Epithelial cell of prostate (primary cell): ENCODE data around the gene TDRD1.

Source experiments
- DNase-seq: peaks from one replicate; pipeline ENCODE4 v3.0.0-alpha.2; 2011; ENCODE audit warnings: low read depth, low spot score
- H3K27ac ChIP-seq: fragments of 450-650 bp; 2 replicates; pipeline ENCODE4 v1.5.1; 2017; ENCODE audit warnings: mild to moderate bottlenecking

The TDRD1 gene

GRCh38 chr10:114260366-114260765, 81.2 kb downstream of the TDRD1 start:
- H3K27ac ChIP-seq = no peak overlapping the region

DNA sequence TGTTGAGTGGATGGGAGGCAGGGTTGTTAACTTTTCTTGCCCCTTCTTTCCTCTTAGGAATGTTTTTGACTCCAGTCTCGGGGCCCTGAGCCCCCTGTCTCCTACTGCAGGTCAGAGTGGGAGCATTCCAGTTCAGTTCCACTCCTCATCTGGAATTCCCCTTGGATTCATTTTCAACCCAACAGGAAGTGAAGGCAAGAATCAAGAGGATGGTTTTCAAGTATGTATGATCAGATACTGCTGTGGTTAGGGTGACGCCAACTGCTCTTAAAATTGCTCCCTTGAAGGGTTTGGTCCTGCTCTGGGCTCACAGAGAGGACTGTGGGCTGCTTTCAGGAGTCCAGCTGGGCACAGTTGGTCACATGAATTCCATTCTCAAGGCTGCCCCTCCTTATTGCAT, 81.9 kb downstream of the TDRD1 start:
- no peak for DNase-seq
- no peak overlapping the region for H3K27ac ChIP-seq

More at GRCh38 chr10:114260366-114260765, 81.2 kb downstream of the TDRD1 start:
- no peak for DNase-seq

GRCh38 chr10:114262496-114262895, 83.3 kb downstream of the TDRD1 start:
- H3K27ac ChIP-seq = no peak overlapping the region
- DNase-seq = no peak

GRCh38 chr10:114265392-114266053, 86.4 kb downstream of the TDRD1 start:
- H3K27ac ChIP-seq = no peak overlapping the region
- DNase-seq = no peak

DNA sequence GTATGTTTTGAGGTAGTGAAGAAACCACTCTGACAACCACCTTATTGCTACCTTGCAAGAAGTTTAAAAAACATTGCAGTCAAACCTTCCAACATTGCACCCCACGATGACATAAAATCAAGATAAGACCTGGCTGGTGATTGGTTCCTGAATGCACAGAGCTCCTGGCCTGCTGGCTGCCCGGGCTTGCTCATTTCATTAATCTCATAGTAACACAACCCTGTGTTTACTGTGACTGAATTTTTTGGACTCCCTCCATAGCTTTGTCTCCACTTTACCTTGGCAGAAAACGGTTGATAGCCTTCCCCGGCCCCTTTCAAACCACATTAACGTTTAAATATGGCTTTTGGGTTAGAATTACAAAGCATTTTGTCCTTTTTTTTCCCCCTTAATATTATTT, 87.4 kb downstream of the TDRD1 start:
- H3K27ac ChIP-seq = peak overlapping the region; percentile 27
- peak; percentile 72 for DNase-seq

DNA sequence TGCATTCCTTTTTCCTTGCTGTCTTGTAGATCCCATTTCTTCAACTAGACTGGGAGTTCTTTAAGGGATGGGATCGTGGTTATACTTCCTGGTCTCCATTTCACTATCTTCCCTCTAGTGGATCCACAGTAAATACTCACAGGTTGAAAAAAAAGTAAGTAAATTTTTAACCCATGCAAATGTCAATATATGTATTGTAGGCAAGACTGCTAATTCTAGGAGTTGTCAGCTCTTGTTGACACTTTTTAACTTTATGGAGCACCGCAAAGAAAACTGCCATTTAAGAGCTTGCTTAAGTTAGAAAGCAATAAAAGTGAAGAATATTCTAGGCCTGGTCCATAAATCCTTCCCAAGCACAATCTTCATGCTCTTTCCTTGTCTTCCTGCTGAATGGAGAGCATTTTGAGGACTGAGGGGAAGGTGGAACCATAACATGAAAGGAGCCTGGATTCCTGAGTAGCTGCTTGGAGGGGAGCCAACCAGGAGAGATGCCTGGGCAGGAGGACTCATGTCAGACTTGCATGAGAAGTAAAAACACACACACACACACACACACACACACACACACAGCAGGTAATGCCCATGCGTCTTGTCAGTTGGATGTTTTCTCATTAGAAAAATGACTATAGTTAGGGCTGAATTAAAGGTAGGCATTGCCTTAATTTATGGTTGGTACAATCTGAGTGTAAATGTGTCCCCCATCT, 92.1 kb downstream of the TDRD1 start:
- peak overlapping the region; percentile 73 for H3K27ac ChIP-seq
- peak; percentile 84 for DNase-seq

DNA sequence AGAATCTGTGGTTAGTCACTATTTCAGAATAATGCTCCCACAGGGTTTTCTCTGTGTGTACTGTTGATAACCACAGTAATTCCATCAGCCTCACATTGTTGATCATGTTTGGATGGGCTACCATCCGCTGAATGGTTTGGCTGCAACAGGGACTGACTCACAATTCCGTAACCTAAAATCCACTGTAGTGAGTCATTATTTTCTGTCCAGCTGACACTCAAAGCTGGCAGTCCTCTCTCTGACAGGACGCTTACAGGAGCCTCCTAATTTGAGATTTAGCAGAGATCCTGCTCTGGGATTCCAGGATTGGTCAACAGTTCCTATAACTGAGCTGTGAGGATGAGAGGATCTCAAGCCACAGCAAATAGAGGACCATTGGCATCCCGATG, 92.6 kb downstream of the TDRD1 start:
- H3K27ac ChIP-seq = peak overlapping the region; percentile 73
- peak; percentile 91 for DNase-seq

DNA sequence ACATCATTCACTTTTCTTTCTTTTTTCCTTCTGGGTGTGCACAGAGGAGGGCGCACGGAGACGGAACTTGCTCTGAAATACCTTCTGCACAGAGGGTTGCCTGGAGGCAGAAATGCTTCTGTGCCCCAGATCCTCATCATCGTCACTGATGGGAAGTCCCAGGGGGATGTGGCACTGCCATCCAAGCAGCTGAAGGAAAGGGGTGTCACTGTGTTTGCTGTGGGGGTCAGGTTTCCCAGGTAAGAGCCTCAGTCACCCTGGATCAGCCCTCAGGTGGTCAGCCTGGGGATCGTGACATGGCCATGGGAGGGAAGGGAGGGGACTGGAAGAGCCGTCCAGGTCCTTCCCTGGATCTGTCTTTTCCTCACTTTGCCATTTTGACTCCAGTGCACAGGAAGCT, 93.5 kb downstream of the TDRD1 start:
- no peak for DNase-seq
- H3K27ac ChIP-seq = no peak overlapping the region

GRCh38 chr10:114273910-114274309, 94.8 kb downstream of the TDRD1 start:
- H3K27ac ChIP-seq = no peak overlapping the region
- DNase-seq = no peak

GRCh38 chr10:114274616-114275453, 95.7 kb downstream of the TDRD1 start:
- no peak overlapping the region for H3K27ac ChIP-seq
- no peak for DNase-seq

DNA sequence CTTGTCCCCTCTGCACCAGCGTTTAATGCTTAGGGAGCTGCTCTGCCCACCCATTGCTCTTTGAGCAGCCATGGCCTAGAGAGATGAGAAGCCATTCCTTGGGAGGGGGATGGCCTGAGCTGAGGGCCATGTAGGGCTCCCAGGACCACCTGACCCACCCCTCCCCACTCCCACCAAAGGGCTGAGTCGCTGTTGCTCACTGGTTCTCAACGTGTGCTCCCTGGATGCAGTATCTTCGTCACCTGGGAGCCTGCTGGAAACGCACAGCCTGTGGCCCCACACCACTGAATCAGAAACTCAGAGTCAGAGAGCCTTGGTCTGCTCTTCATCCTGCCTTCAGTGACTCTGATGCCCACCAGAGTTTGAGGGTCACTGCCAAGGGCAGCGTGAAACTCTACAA, 96.9 kb downstream of the TDRD1 start:
- no peak overlapping the region for H3K27ac ChIP-seq
- no peak for DNase-seq

DNA sequence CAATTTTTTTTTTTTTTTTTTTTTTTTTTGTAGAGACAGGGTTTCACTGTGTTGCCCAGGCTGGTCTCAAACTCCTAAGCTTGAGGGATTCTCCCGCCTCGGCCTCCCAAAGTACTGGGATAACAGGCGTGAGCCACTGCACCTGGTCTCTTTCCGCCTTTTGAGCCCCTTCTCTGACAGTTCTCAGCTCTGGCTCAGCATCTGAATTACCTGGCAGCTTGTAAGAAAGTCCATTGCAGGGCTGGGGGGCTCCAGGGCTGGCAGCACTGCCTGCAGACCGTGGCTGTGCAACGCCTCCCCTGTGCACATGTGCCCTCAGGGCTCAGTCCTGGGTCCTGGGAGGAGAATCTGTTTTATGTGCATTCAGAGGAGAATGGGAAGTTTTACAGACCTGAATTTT, 97.5 kb downstream of the TDRD1 start:
- DNase-seq = no peak
- H3K27ac ChIP-seq = no peak overlapping the region

DNA sequence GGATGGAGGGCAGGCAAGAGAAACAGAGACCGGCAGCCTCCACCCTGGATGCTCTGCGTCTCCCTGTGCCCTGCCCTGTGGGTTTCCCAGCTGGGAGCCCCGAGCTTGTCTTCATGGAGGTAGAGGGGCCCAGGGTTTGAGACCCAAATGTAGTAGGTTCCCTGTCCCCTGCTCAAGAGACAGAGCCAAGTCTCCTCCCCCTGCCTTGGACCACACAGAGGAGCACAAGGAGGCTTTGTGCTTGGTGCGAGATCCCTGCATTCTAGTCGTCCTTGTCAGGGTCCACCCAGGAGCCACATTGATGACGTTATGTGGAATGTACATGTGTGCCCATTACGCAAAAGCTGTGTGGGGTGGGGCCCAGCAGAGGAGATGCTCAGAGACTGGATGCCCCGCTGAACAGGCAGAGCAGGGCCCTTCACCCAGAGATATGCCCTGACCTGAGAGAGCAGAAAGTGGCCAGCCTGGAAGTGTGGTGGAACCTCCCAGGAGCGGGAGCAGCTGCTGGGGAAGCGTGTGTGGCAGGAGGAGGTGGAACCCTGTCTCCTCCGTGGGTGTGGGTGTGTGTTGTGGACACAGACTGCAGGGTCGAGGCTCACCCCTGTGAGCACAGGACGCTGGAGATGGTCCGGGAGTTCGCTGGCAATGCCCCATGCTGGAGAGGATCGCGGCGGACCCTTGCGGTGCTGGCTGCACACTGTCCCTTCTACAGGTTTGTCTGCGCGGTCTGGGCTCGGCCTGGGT, 99.2 kb downstream of the TDRD1 start:
- no peak for DNase-seq
- H3K27ac ChIP-seq = no peak overlapping the region

DNA sequence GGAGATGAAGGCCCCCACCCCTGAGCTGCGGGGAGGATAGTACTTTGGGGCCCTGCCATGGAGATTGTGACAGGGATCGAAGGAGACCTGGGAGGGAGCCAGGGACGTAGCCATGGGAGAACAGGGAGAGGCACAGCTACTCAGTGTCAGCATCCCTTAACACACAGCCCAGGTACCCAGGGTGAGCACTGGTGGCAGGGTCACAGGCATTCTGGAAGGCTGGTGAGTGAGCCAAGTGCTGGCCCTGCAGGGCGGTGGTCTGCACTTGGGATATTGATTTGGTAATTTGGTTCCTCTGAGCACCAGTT, 99.7 kb downstream of the TDRD1 start:
- H3K27ac ChIP-seq = no peak overlapping the region
- no peak for DNase-seq

- no peak for DNase-seq
- H3K27ac ChIP-seq = no peak overlapping the region
Measured at GRCh38 chr10:114279289-114279688, 100.1 kb downstream of the TDRD1 start.

GRCh38 chr10:114279901-114280644, 100.9 kb downstream of the TDRD1 start:
- no peak for DNase-seq
- H3K27ac ChIP-seq = no peak overlapping the region

DNA sequence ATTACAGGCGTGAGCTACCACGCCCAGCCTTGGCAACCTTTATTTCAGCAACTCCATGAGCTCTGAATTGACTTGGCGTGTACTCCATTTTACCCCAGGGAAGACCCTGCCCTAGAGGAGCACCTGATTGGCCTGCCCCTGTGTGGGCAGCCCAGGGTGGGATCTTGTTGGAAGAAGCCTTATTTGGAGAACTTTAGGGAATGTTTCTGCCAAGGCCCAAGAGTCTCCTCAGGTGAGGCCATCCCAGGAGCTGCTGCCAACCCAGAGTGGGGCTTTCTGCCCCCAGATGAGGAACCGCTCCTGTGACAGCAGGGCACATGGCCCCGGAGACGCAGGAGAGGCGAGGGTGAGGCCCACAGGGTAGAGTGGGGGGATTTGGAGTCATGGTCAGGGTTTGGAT, 101.9 kb downstream of the TDRD1 start:
- no peak for DNase-seq

GRCh38 chr10:114281461-114281860, 102.3 kb downstream of the TDRD1 start:
- H3K27ac ChIP-seq = no peak overlapping the region
- DNase-seq = no peak

More for the DNA sequence above, 101.9 kb downstream of the TDRD1 start:
- no peak overlapping the region for H3K27ac ChIP-seq
